Measurements from ENCODE around the gene SMIM22.

Gene SMIM22

GRCh38 chr16:4795181-4795827 is at the start of gene SMIM22:
SMIM22 (plus strand) TSS chr16:4795369; CDS start chr16:4795735, 366 bp downstream.
- no peak for DNase-seq

- no peak for DNase-seq
These were observed 49.0 kb upstream of the SMIM22 start for GRCh38 chr16:4746215-4746614.

- DNase-seq = no peak
These were observed 48.1 kb upstream of the SMIM22 start for GRCh38 chr16:4746991-4747574.

GRCh38 chr16:4747906-4748681 is 47.1 kb upstream of the SMIM22 start:
- DNase-seq = no peak

GRCh38 chr16:4748682-4749411 is 46.3 kb upstream of the SMIM22 start:
- DNase-seq = no peak

- DNase-seq = no peak
These were observed 45.4 kb upstream of the SMIM22 start for GRCh38 chr16:4749700-4750257.

- DNase-seq = no peak
These were observed 44.3 kb upstream of the SMIM22 start for GRCh38 chr16:4750896-4751295.

GRCh38 chr16:4752351-4753100 is 42.6 kb upstream of the SMIM22 start:
- no peak for DNase-seq

- no peak for DNase-seq
These were observed 41.9 kb upstream of the SMIM22 start for GRCh38 chr16:4753227-4753626.

GRCh38 chr16:4754865-4755264 is 40.3 kb upstream of the SMIM22 start:
- no peak for DNase-seq

- no peak for DNase-seq
These were observed 39.5 kb upstream of the SMIM22 start for GRCh38 chr16:4755687-4756086.

GRCh38 chr16:4760221-4760910 is 34.8 kb upstream of the SMIM22 start:
- no peak for DNase-seq

- no peak for DNase-seq
These were observed 33.0 kb upstream of the SMIM22 start for GRCh38 chr16:4762205-4762604.

GRCh38 chr16:4763791-4764190 is 31.4 kb upstream of the SMIM22 start:
- DNase-seq = no peak

- no peak for DNase-seq
These were observed 29.4 kb upstream of the SMIM22 start for GRCh38 chr16:4765511-4766474.

- peak; percentile 98 for DNase-seq
These were observed 28.1 kb upstream of the SMIM22 start, which contains the start of gene ZNF500 for GRCh38 chr16:4766875-4767628. ZNF500 (minus strand) TSS chr16:4767162; CDS start chr16:4765978, 1,184 bp downstream.

- DNase-seq = peak; percentile 37
These were observed 27.2 kb upstream of the SMIM22 start for GRCh38 chr16:4767872-4768548.

GRCh38 chr16:4768549-4769305 is 26.4 kb upstream of the SMIM22 start:
- DNase-seq = peak; percentile 96

Data from activated CD4-positive, alpha-beta T cell treated with anti-CD3 and anti-CD28 coated beads for 48 hours (primary cell).